Hematopoietic multipotent progenitor cell treated with erythropoietin and hydrocortisone succinate and interleukin-3 and kit ligand, for 17 days (in vitro differentiated cells): ENCODE measurements around the gene CPLANE2.
A peak's percentile ranks its signal among the peaks of the same experiment; 100 is the strongest.

Experiments
- DNase-seq: peaks from one replicate; pipeline ENCODE4 v3.0.0-alpha.2; 2015; ENCODE audit warnings: low spot score

Gene CPLANE2

GRCh38 chr1:16187748-16188401, 49.1 kb downstream of the CPLANE2 start:
- peak; percentile 78 for DNase-seq

GRCh38 chr1:16186655-16187235, 50.2 kb downstream of the CPLANE2 start:
- no peak for DNase-seq

GRCh38 chr1:16184557-16185303, 52.3 kb downstream of the CPLANE2 start:
- no peak for DNase-seq

- no peak for DNase-seq
Measured at GRCh38 chr1:16183765-16184556, 53.0 kb downstream of the CPLANE2 start.

GRCh38 chr1:16183179-16183578, 53.8 kb downstream of the CPLANE2 start:
- no peak for DNase-seq

- no peak for DNase-seq
Measured at GRCh38 chr1:16181887-16182719, 54.9 kb downstream of the CPLANE2 start.
